Measurements from ENCODE around the gene PPM1E. TPM values are rescaled to one million over a fixed set of nuclear protein-coding genes. Genes with fewer than 3 reads are reported as not detected.

The PPM1E gene
- polyA plus RNA-seq, 1 donor (not counting 4 experiments of a cell fraction or from before 2014, with no cell fraction given): not detected

DNA sequence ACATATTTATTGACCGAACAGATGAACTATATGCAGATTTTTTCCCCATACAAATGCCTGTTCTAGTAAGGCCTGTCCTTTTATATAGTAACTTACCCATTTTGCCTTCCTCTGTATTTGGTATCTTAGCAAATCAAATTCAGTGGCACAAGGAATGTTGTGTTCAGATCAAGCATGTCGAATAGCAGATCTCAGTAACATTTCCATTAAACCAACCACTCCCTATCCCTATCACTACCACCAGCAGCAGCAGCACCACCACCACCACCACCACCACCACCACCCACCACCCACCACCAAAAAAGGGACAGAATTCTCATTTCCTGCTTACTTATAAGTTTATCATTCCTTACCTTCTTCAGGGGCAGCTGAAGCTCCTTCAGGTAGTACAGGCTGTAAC lies 256.3 kb downstream of the PPM1E start:
- dilution Hi-C loops (cut with MboI; ENCODE audit: extremely low pct_ligation_motif_present, low sequenced_read_pairs): no loop called here
- Histone ChIP-seq H3K27me3 (ENCODE audit: control insufficient read depth, extremely low read depth, insufficient read depth, low read length) (no peaks in the 10 kb centered on the region), H3K36me3 (ENCODE audit: control insufficient read depth in 2 of 2, extremely low read depth in 1 of 2, insufficient read depth in 2 of 2, low read length in 2 of 2) (peaks cover 6 to 11% of the 10 kb centered on the region in 2 experiments), H3K9ac (ENCODE audit: control insufficient read depth, extremely low read depth, insufficient read depth, low read length) (no peak overlapping the region), H3K79me2 (ENCODE audit: control insufficient read depth, insufficient read depth, low read length) (no peaks in the 10 kb centered on the region), H3K4me2 (ENCODE audit: control insufficient read depth, extremely low read depth, insufficient read depth, low read depth, low read length) (no peak overlapping the region), H3K4me3 (ENCODE audit: control insufficient read depth in 2 of 3, extremely low read depth in 1 of 3, insufficient read depth in 2 of 3, low read depth in 1 of 3, low read length in 3 of 3) (no peak overlapping the region), H3K27ac (ENCODE audit: control insufficient read depth, insufficient read depth, low read length) (no peak overlapping the region), H3K9me3 (ENCODE audit: control insufficient read depth, low read depth, low read length) (no peaks in the 10 kb centered on the region), H4K20me1 (ENCODE audit: control insufficient read depth, extremely low read depth, insufficient read depth, low read length) (no peaks in the 10 kb centered on the region), H3K4me1 (ENCODE audit: control insufficient read depth, extremely low read depth, insufficient read depth, low read length) (no peaks in the 10 kb centered on the region), H3K9me1 (ENCODE audit: control insufficient read depth, extremely low read depth, insufficient read depth, low read length) (no peaks in the 10 kb centered on the region), H2AFZ (ENCODE audit: control insufficient read depth, low read length) (no peak overlapping the region)
- no peak for DNase-seq (ENCODE audit: low read depth, low spot score)
- no peak for FAIRE-seq
- TF ChIP-seq EZH2 (IDR thresholded peaks at IDR 0.05; ENCODE audit: low read length): no peak
- TF ChIP-seq, protein P1, sequence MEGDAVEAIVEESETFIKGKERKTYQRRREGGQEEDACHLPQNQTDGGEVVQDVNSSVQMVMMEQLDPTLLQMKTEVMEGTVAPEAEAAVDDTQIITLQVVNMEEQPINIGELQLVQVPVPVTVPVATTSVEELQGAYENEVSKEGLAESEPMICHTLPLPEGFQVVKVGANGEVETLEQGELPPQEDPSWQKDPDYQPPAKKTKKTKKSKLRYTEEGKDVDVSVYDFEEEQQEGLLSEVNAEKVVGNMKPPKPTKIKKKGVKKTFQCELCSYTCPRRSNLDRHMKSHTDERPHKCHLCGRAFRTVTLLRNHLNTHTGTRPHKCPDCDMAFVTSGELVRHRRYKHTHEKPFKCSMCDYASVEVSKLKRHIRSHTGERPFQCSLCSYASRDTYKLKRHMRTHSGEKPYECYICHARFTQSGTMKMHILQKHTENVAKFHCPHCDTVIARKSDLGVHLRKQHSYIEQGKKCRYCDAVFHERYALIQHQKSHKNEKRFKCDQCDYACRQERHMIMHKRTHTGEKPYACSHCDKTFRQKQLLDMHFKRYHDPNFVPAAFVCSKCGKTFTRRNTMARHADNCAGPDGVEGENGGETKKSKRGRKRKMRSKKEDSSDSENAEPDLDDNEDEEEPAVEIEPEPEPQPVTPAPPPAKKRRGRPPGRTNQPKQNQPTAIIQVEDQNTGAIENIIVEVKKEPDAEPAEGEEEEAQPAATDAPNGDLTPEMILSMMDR (optimal IDR thresholded peaks at IDR 0.05 in 1 of 3, IDR thresholded peaks at IDR 0.05 in 1 of 3, conservative IDR thresholded peaks at IDR 0.05 in 1 of 3; ENCODE audit: extremely low read depth in 1 of 3, insufficient read depth in 2 of 3, low read length in 3 of 3): no peak

DNA sequence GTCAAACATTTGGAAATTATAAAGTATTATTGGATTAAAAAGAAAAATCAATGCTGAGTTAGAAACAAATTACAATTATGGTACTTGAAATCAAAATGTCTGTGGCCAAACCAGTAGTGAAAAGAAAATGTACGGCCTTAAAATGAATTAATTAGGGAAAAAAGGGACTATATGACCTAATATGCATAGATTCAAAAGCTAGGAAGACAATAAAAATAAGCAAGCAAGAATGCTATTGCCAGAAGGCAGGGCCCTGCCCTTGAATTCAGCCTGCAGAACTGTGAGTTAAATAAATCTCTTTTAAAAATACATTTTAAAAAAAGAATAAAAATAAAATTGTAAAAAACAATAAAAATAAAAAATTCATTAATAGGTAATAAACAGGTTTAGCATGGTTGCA lies 262.4 kb downstream of the PPM1E start:
- Histone ChIP-seq H3K4me1 (ENCODE audit: control insufficient read depth, extremely low read depth, insufficient read depth, low read length) (no peaks in the 10 kb centered on the region), H3K9me3 (ENCODE audit: control insufficient read depth, low read depth, low read length) (no peaks in the 10 kb centered on the region), H3K4me2 (ENCODE audit: control insufficient read depth, extremely low read depth, insufficient read depth, low read depth, low read length) (no peak overlapping the region), H3K4me3 (ENCODE audit: control insufficient read depth in 2 of 3, extremely low read depth in 1 of 3, insufficient read depth in 2 of 3, low read depth in 1 of 3, low read length in 3 of 3) (no peak overlapping the region), H3K9ac (ENCODE audit: control insufficient read depth, extremely low read depth, insufficient read depth, low read length) (no peak overlapping the region), H2AFZ (ENCODE audit: control insufficient read depth, low read length) (no peak overlapping the region), H3K9me1 (ENCODE audit: control insufficient read depth, extremely low read depth, insufficient read depth, low read length) (no peaks in the 10 kb centered on the region), H4K20me1 (ENCODE audit: control insufficient read depth, extremely low read depth, insufficient read depth, low read length) (no peaks in the 10 kb centered on the region), H3K27me3 (ENCODE audit: control insufficient read depth, extremely low read depth, insufficient read depth, low read length) (no peaks in the 10 kb centered on the region), H3K27ac (ENCODE audit: control insufficient read depth, insufficient read depth, low read length) (no peak overlapping the region), H3K36me3 (ENCODE audit: control insufficient read depth in 2 of 2, extremely low read depth in 1 of 2, insufficient read depth in 2 of 2, low read length in 2 of 2) (peaks cover 2 to 3% of the 10 kb centered on the region in 2 experiments), H3K79me2 (ENCODE audit: control insufficient read depth, insufficient read depth, low read length) (no peaks in the 10 kb centered on the region)
- no peak for DNase-seq (ENCODE audit: low read depth, low spot score)
- dilution Hi-C loops (cut with MboI; ENCODE audit: extremely low pct_ligation_motif_present, low sequenced_read_pairs): no loop called here
- no peak for FAIRE-seq
- TF ChIP-seq EZH2 (IDR thresholded peaks at IDR 0.05; ENCODE audit: low read length): no peak
- TF ChIP-seq, protein P1 (optimal IDR thresholded peaks at IDR 0.05 in 1 of 3, IDR thresholded peaks at IDR 0.05 in 1 of 3, conservative IDR thresholded peaks at IDR 0.05 in 1 of 3; ENCODE audit: extremely low read depth in 1 of 3, insufficient read depth in 2 of 3, low read length in 3 of 3): no peak

Data from keratinocyte (primary cell).